Neural cell (in vitro differentiated cells): ENCODE data around the gene WDR83. TPM values are rescaled to one million over a fixed set of nuclear protein-coding genes. Genes with fewer than 3 reads are reported as not detected.
A peak's percentile ranks its signal among the peaks of the same experiment; 100 is the strongest.

Experiments
- H2AFZ ChIP-seq: fragments of 200-600, 300-800 bp; sonication (generic), shearing (Covaris generic); 2 replicates; pipeline ENCODE4 v1.6.0; 2014; ENCODE audit warnings: low read depth, mild to moderate bottlenecking, antibody characterized with exemption, low read length, moderate library complexity
- H3F3A ChIP-seq: fragments of 200-600 bp; shearing (Covaris generic); 2 replicates; pipeline ENCODE4 v1.6.1; 2016; ENCODE audit warnings: mild to moderate bottlenecking, moderate library complexity, mixed read lengths, antibody characterized with exemption, low read length; ENCODE audit not compliant: insufficient read depth, poor library complexity, severe bottlenecking
- H3K27ac ChIP-seq: fragments of 200-600, 300-800 bp; sonication (generic), shearing (Covaris generic); 2 replicates; pipeline ENCODE4 v1.5.1; 2014; ENCODE audit warnings: mild to moderate bottlenecking, low read length, moderate library complexity
- H3K27me3 ChIP-seq: fragments of 300-800, 200-600 bp; sonication (generic), shearing (Covaris generic); 2 replicates; pipeline ENCODE4 v1.6.0; 2014; ENCODE audit warnings: mild to moderate bottlenecking, low read depth, low read length, moderate library complexity; ENCODE audit not compliant: insufficient read depth
- H3K36me3 ChIP-seq: fragments of 300-800, 200-600 bp; sonication (generic), shearing (Covaris generic); 2 replicates; pipeline ENCODE4 v1.5.1; 2014; ENCODE audit warnings: mild to moderate bottlenecking, antibody characterized with exemption, low read length, moderate library complexity; ENCODE audit not compliant: insufficient read depth
- H3K4me2 ChIP-seq: fragments of 300-800, 200-600 bp; sonication (generic), shearing (Covaris generic); 2 replicates; pipeline ENCODE4 v1.6.0; 2014; ENCODE audit warnings: mild to moderate bottlenecking, low read length
- H3K4me3 ChIP-seq: fragments of 300-800, 200-600 bp; sonication (generic), shearing (Covaris generic); 2 replicates; pipeline ENCODE4 v1.5.1; 2014; ENCODE audit warnings: mild to moderate bottlenecking, low read length, moderate library complexity
- H3K79me2 ChIP-seq: fragments of 200-600 bp; shearing (Covaris generic); replicated peaks from 2 replicates; pipeline ENCODE4 v1.6.0; 2014; ENCODE audit warnings: mild to moderate bottlenecking, low read length, moderate library complexity; ENCODE audit not compliant: insufficient read depth
- H3K9ac ChIP-seq: fragments of 300-800, 200-600 bp; sonication (generic), shearing (Covaris generic); 2 replicates; pipeline ENCODE4 v1.6.1; 2016; ENCODE audit warnings: mild to moderate bottlenecking, low read length, mixed read lengths
- H3K9me2 ChIP-seq: fragments of 200-600 bp; shearing (Covaris generic); 2 replicates; pipeline ENCODE4 v1.6.1; 2016; ENCODE audit warnings: mild to moderate bottlenecking, low read length, mixed read lengths; ENCODE audit not compliant: insufficient read depth
- H3K9me3 ChIP-seq: fragments of 200-600, 300-800 bp; sonication (generic), shearing (Covaris generic); 2 replicates; pipeline ENCODE4 v1.6.1; 2016; ENCODE audit warnings: mild to moderate bottlenecking, mixed run types, low read length, moderate library complexity, mixed read lengths
- H4K20me1 ChIP-seq: fragments of 200-600 bp; shearing (Covaris generic); 2 replicates; pipeline ENCODE4 v1.6.1; 2016; ENCODE audit warnings: mild to moderate bottlenecking, mixed run types; ENCODE audit not compliant: insufficient read depth
- CTCF ChIP-seq: fragments of 450-650 bp; IDR thresholded peaks from 2 replicates; pipeline ENCODE4 v1.5.1; 2014; ENCODE audit warnings: antibody characterized with exemption, mild to moderate bottlenecking, moderate library complexity; ENCODE audit not compliant: poor library complexity, severe bottlenecking
- EP300 ChIP-seq: fragments of 450-650 bp; conservative IDR thresholded peaks from 2 replicates; pipeline ENCODE4 v1.6.1; 2014; ENCODE audit warnings: antibody characterized with exemption, mild to moderate bottlenecking, moderate library complexity; ENCODE audit not compliant: poor library complexity, severe bottlenecking
- EZH2 ChIP-seq: fragments of 200-600, 300-800 bp; shearing (Covaris generic), sonication (generic); IDR thresholded peaks from 2 replicates; pipeline ENCODE4 v1.6.1; 2014; ENCODE audit warnings: antibody characterized with exemption, low read length, borderline replicate concordance, mild to moderate bottlenecking; ENCODE audit not compliant: insufficient read depth, poor library complexity, severe bottlenecking
- MXI1 ChIP-seq: fragments of 450-650 bp; conservative IDR thresholded peaks from 2 replicates; pipeline ENCODE4 v1.6.1; 2014; ENCODE audit warnings: antibody characterized with exemption, mild to moderate bottlenecking; ENCODE audit not compliant: poor library complexity, severe bottlenecking
- POLR2AphosphoS5 ChIP-seq: IDR thresholded peaks from 2 replicates; pipeline ENCODE4 v1.6.1; 2012
- RAD21 ChIP-seq: fragments of 450-650 bp; conservative IDR thresholded peaks from 2 replicates; pipeline ENCODE4 v1.6.1; 2014; ENCODE audit warnings: antibody characterized with exemption, mild to moderate bottlenecking, moderate library complexity
- SMC3 ChIP-seq: fragments of 450-650 bp; conservative IDR thresholded peaks from 2 replicates; pipeline ENCODE4 v1.6.1; 2014; ENCODE audit warnings: antibody characterized with exemption, mild to moderate bottlenecking, moderate library complexity; ENCODE audit not compliant: poor library complexity
- TAF1 ChIP-seq: IDR thresholded peaks from 2 replicates; pipeline ENCODE4 v1.6.1; 2012; ENCODE audit warnings: low read depth
- polyA plus RNA-seq: library from polyadenylated mRNA; depleted of rRNA; stranded (reverse); fragments of >200 nt; gene quantifications from 2 replicates; pipeline ENCODE4 v1.2.3, GENCODE V29; 2014
- TF ChIP-seq, protein P1 (sequence below): IDR thresholded peaks from 2 replicates; pipeline ENCODE4 v1.6.1; 2012; ENCODE audit warnings: borderline replicate concordance

The WDR83 gene
- polyA plus RNA-seq, 1 donor from 2014 or later, result 45.3 TPM

DNA sequence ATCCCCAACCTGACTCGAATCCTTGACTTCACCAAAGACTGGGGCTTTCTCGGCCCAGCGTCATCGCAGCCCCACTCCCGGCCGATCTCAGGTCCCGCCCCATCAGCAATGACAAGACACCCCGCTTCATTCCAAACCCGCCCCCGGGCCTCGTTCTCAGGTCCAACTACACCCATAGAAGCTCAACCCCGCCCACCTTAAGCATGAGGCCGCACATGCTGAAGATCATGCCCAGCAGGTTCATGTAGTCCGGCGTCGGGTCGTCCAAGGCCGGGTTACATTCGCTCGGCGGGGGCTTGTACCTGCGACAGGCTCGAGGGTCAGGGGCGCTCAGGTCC is 2.3 kb downstream of the WDR83 start:
- H3K79me2 ChIP-seq, result peaks cover 29% of the 10 kb centered on the region
- H3K36me3 ChIP-seq, result no peaks in the 10 kb centered on the region
- peak overlapping the region; percentile 86 for H2AFZ ChIP-seq
- H3K9me3 ChIP-seq, result no peaks in the 10 kb centered on the region
- no peaks in the 10 kb centered on the region for H3F3A ChIP-seq
- peak overlapping the region; percentile 87 for H3K9ac ChIP-seq
- no peaks in the 10 kb centered on the region for H3K27me3 ChIP-seq
- H4K20me1 ChIP-seq, result no peaks in the 10 kb centered on the region
- peak overlapping the region; percentile 95 for H3K27ac ChIP-seq
- H3K9me2 ChIP-seq, result no peaks in the 10 kb centered on the region
- no peak for TF ChIP-seq MXI1
- TF ChIP-seq CTCF, result no peak
- TF ChIP-seq POLR2AphosphoS5, result no peak
- TF ChIP-seq EP300, result no peak
- TF ChIP-seq, protein P1, sequence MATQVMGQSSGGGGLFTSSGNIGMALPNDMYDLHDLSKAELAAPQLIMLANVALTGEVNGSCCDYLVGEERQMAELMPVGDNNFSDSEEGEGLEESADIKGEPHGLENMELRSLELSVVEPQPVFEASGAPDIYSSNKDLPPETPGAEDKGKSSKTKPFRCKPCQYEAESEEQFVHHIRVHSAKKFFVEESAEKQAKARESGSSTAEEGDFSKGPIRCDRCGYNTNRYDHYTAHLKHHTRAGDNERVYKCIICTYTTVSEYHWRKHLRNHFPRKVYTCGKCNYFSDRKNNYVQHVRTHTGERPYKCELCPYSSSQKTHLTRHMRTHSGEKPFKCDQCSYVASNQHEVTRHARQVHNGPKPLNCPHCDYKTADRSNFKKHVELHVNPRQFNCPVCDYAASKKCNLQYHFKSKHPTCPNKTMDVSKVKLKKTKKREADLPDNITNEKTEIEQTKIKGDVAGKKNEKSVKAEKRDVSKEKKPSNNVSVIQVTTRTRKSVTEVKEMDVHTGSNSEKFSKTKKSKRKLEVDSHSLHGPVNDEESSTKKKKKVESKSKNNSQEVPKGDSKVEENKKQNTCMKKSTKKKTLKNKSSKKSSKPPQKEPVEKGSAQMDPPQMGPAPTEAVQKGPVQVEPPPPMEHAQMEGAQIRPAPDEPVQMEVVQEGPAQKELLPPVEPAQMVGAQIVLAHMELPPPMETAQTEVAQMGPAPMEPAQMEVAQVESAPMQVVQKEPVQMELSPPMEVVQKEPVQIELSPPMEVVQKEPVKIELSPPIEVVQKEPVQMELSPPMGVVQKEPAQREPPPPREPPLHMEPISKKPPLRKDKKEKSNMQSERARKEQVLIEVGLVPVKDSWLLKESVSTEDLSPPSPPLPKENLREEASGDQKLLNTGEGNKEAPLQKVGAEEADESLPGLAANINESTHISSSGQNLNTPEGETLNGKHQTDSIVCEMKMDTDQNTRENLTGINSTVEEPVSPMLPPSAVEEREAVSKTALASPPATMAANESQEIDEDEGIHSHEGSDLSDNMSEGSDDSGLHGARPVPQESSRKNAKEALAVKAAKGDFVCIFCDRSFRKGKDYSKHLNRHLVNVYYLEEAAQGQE, result no peak
- TF ChIP-seq EZH2, result no peak
- no peak for TF ChIP-seq SMC3
- TF ChIP-seq RAD21, result no peak
- H3K4me2 ChIP-seq, result peak overlapping the region; percentile 94
- H3K4me3 ChIP-seq, result peak overlapping the region; percentile 87

GRCh38 chr19:12669270-12670158 is 2.9 kb downstream of the WDR83 start:
- Histone ChIP-seq H3K9me3 (no peaks in the 10 kb centered on the region), H3K9ac (peak overlapping the region; percentile 87), H2AFZ (peak overlapping the region; percentile 86), H3K27me3 (no peaks in the 10 kb centered on the region), H3F3A (no peaks in the 10 kb centered on the region), H3K27ac (peak overlapping the region; percentile 95), H3K4me2 (peak overlapping the region; percentile 94), H3K36me3 (no peaks in the 10 kb centered on the region), H3K4me3 (peak overlapping the region; percentile 87), H3K9me2 (no peaks in the 10 kb centered on the region), H4K20me1 (no peaks in the 10 kb centered on the region), H3K79me2 (peaks cover 29% of the 10 kb centered on the region)
- peak; percentile 90 for TF ChIP-seq POLR2AphosphoS5
- TF ChIP-seq EZH2, result no peak
- TF ChIP-seq RAD21, result no peak
- peak; percentile 96 for TF ChIP-seq MXI1
- no peak for TF ChIP-seq SMC3
- peak; percentile 22 for TF ChIP-seq CTCF
- peak; percentile 52 for TF ChIP-seq EP300
- TF ChIP-seq, protein P1, result peak; percentile 33
- peak; percentile 56 for TF ChIP-seq TAF1
